Endothelial cell of umbilical vein (primary cell): ENCODE data around the gene MLEC. TPM values are rescaled to one million over a fixed set of nuclear protein-coding genes. Genes with fewer than 3 reads are reported as not detected.

ENCODE experiments used
- BruUV-seq: library from RNA; stranded (reverse); fragments of 400-500 nt; replicated peaks from 2 replicates; lab custom pipeline; 2021; lab: Mats Ljungman, UMichigan
- CTCF ChIA-PET: fragments of 300-600, 350-600 bp; sonication (Branson Sonifier 250); formaldehyde crosslinking; loops from one replicate; lab custom pipeline; 2021; ENCODE audit warnings: antibody characterized with exemption, inconsistent platforms; lab: Charles Lee
- POLR2A ChIA-PET: fragments of 300-600, 350-600 bp; sonication (Branson Sonifier 250); formaldehyde crosslinking; loops from one replicate; lab custom pipeline; 2021; ENCODE audit warnings: antibody characterized with exemption, inconsistent platforms; lab: Charles Lee
- DNase-seq: peaks from one replicate; pipeline ENCODE4 v3.0.0-alpha.2; 2011; ENCODE audit warnings: low read depth, low spot score
- FAIRE-seq: peaks from 2 replicates; lab custom pipeline; 2011; peaks lifted over from hg19 to GRCh38; lab: Jason Lieb, UNC
- H2AFZ ChIP-seq: 2 replicates; pipeline ENCODE4 v1.6.0; 2012; ENCODE audit warnings: low read depth, low read length, control low read depth, inconsistent platforms
- H3K27ac ChIP-seq: 2 replicates; pipeline ENCODE4 v1.5.1; 2011; ENCODE audit warnings: low read depth, mild to moderate bottlenecking, control low read depth, low read length, moderate library complexity; ENCODE audit not compliant: insufficient read depth
- H3K27me3 ChIP-seq, 2 experiments: 2 replicates each; pipeline versions ENCODE4 v1.6.0 to v1.6.1; 2011; ENCODE audit warnings: low read length in 2 of 2, mixed read lengths in 1 of 2; ENCODE audit not compliant: control insufficient read depth in 2 of 2, insufficient read depth in 2 of 2
- H3K36me3 ChIP-seq, 2 experiments: 2 replicates in 1 of 2; 3 replicates in 1 of 2; pipeline ENCODE4 v1.5.1; 2011; ENCODE audit warnings: low read length in 2 of 2, mild to moderate bottlenecking in 1 of 2, moderate library complexity in 1 of 2; ENCODE audit not compliant: control insufficient read depth in 2 of 2, insufficient read depth in 2 of 2; ENCODE audit errors: extremely low read depth in 1 of 2
- H3K4me1 ChIP-seq: 3 replicates; pipeline ENCODE4 v1.5.1; 2011; ENCODE audit warnings: mild to moderate bottlenecking, low read length; ENCODE audit not compliant: control insufficient read depth, insufficient read depth; ENCODE audit errors: extremely low read depth
- H3K4me2 ChIP-seq: 2 replicates; pipeline ENCODE4 v1.6.1; 2011; ENCODE audit warnings: low read length, control low read depth, mixed read lengths; ENCODE audit not compliant: insufficient read depth
- H3K4me3 ChIP-seq, 3 experiments: fragments of 200-600 bp in 1 of 3; sonication (generic), shearing (Covaris generic) in 1 of 3; replicated peaks in 1 of 3; 2 replicates each; pipeline ENCODE4 v1.5.1; 2011 to 2016; ENCODE audit warnings: control low read depth in 3 of 3, low read length in 3 of 3, mild to moderate bottlenecking in 2 of 3, inconsistent platforms in 1 of 3, low read depth in 1 of 3, moderate library complexity in 1 of 3; ENCODE audit not compliant: insufficient read depth in 1 of 3
- H3K79me2 ChIP-seq: 2 replicates; pipeline ENCODE4 v1.6.0; 2012; ENCODE audit warnings: low read length, inconsistent platforms; ENCODE audit not compliant: control insufficient read depth, insufficient read depth
- H3K9ac ChIP-seq: replicated peaks from 2 replicates; pipeline ENCODE3; 2011; ENCODE audit warnings: low read length, control low read depth; ENCODE audit not compliant: insufficient read depth; ENCODE audit errors: extremely low read depth
- H3K9me1 ChIP-seq: replicated peaks from 3 replicates; pipeline ENCODE4 v1.6.0; 2011; ENCODE audit warnings: mild to moderate bottlenecking, low read length; ENCODE audit not compliant: control insufficient read depth, insufficient read depth; ENCODE audit errors: extremely low read depth
- H3K9me3 ChIP-seq: replicated peaks from 2 replicates; pipeline ENCODE4 v1.5.1; 2012; ENCODE audit warnings: low read length, inconsistent platforms; ENCODE audit not compliant: control insufficient read depth, insufficient read depth
- H4K20me1 ChIP-seq: replicated peaks from 2 replicates; pipeline ENCODE3; 2011; ENCODE audit warnings: mild to moderate bottlenecking, low read length; ENCODE audit not compliant: control insufficient read depth, insufficient read depth; ENCODE audit errors: extremely low read depth
- EZH2 ChIP-seq: IDR thresholded peaks from 2 replicates; pipeline ENCODE4 v1.6.1; 2012; ENCODE audit warnings: borderline replicate concordance, low read depth, mild to moderate bottlenecking, moderate library complexity, low read length, inconsistent platforms; ENCODE audit not compliant: severe bottlenecking
- FOS ChIP-seq: IDR thresholded peaks from 2 replicates; pipeline ENCODE4 v1.6.1; 2011; ENCODE audit warnings: mild to moderate bottlenecking, low read length, moderate library complexity, borderline replicate concordance; ENCODE audit not compliant: insufficient read depth
- GATA2 ChIP-seq: IDR thresholded peaks from 2 replicates; pipeline ENCODE4 v1.7.0; 2011; ENCODE audit warnings: low read depth, mild to moderate bottlenecking, moderate library complexity, mixed read lengths, low read length; ENCODE audit not compliant: insufficient read length, insufficient read depth
- JUN ChIP-seq: IDR thresholded peaks from 2 replicates; pipeline ENCODE4 v1.6.1; 2011; ENCODE audit warnings: borderline replicate concordance, low read depth; ENCODE audit not compliant: insufficient read length, insufficient read depth
- MYC ChIP-seq: IDR thresholded peaks from one replicate; pipeline ENCODE4 v1.6.1; 2011; ENCODE audit warnings: mild to moderate bottlenecking, low read depth, low read length
- POLR2A ChIP-seq: IDR thresholded peaks from 2 replicates; pipeline ENCODE4 v1.6.1; 2012; ENCODE audit warnings: low read depth, mild to moderate bottlenecking, control low read depth, low read length
- POLR2AphosphoS5 ChIP-seq: IDR thresholded peaks from 2 replicates; pipeline ENCODE4 v1.6.1; 2012; ENCODE audit warnings: low read depth, mild to moderate bottlenecking, control low read depth, low read length, moderate library complexity; ENCODE audit not compliant: insufficient read depth
- dilution Hi-C: fragments of 300-500 bp; cut with MboI; formaldehyde crosslinking; loops from one replicate; pipeline ENCODE4 v1.15.0; 2019; ENCODE audit warnings: low sequenced_read_pairs; ENCODE audit not compliant: extremely low pct_ligation_motif_present
- intact Hi-C: fragments of 100-400 bp; cut with micrococcal nuclease; formaldehyde crosslinking; loops from one replicate; pipeline ENCODE4 v1.10.0; 2022
- polyA plus RNA-seq, 4 experiments: library from polyadenylated mRNA; depleted of rRNA in 3 of 4; stranded (reverse) in 3 of 4; unstranded in 1 of 4; fragments of >200 nt; gene quantifications; 2 replicates each; pipeline versions ENCODE4 v1.2.1 to v1.2.3, GENCODE V29; 2011 to 2012; ENCODE audit warnings: missing spikeins in 1 of 4
- total RNA-seq: library from RNA; stranded (reverse); gene quantifications from 2 replicates; pipeline ENCODE4 v1.2.3, GENCODE V29; 2021
- TF ChIP-seq, protein P1 (sequence below): IDR thresholded peaks from 2 replicates; pipeline ENCODE4 v1.6.1; 2011; ENCODE audit not compliant: insufficient read depth, insufficient read length
- TF ChIP-seq, protein P2 (sequence below), 2 donors: IDR thresholded peaks; 1 replicate in 1 of 2; 2 replicates in 1 of 2; pipeline ENCODE4 v1.5.1; 2011; ENCODE audit warnings: low read length in 2 of 2, mild to moderate bottlenecking in 2 of 2, moderate library complexity in 2 of 2, control low read depth in 1 of 2, inconsistent platforms in 1 of 2, low read depth in 1 of 2; ENCODE audit not compliant: insufficient read depth in 1 of 2; ENCODE audit errors: extremely low read depth in 1 of 2

MLEC gene
- total and polyA plus RNA-seq, 2 donors (not counting 3 experiments of a cell fraction or from before 2014, with no cell fraction given) = 28.4 to 144 TPM

DNA sequence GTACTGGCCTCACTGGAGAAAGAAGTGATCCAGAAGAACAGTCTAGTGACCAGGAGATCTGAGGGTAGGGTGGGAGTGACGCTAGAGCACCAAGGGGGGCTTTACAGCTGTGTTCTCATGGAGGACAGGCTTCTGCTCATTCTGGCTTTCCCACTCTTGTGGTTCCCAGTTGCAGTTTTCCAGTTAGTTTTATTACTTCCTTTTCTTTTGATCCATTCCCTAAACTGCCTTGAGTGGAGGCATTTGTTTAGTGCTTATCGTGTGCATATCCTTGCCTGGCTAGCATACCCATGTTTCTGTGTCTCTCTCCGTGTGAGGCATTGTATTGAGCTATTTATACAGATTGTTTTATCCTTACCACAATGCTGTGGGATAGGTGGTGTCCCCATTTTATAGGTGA is 4.0 kb downstream of the MLEC start:
- ChIA-PET POLR2A (no interaction called here), CTCF (interaction anchor here (2.7 to 4.1 kb wide), 2 partner anchors 12 to 42 kb away, joined by 8 to 24 read pairs; no protein-coding TSS in a partner anchor)
- no peaks in the 10 kb centered on the region for H3K9me3 ChIP-seq
- dilution Hi-C loops = no loop called here
- H4K20me1 ChIP-seq = no peaks in the 10 kb centered on the region
- no peak for TF ChIP-seq POLR2AphosphoS5
- TF ChIP-seq FOS = no peak
- no peak for TF ChIP-seq JUN
- no peak for TF ChIP-seq EZH2
- no peak overlapping the region for H3K4me3 ChIP-seq
- no peak overlapping the region for H2AFZ ChIP-seq
- no peak for DNase-seq
- intact Hi-C loops = no loop called here
- H3K9ac ChIP-seq = no peak overlapping the region
- H3K27ac ChIP-seq = no peak overlapping the region
- peaks cover 60% of the 10 kb centered on the region for H3K79me2 ChIP-seq
- FAIRE-seq = no peak
- no peaks in the 10 kb centered on the region for H3K27me3 ChIP-seq
- no peaks in the 10 kb centered on the region for H3K9me1 ChIP-seq
- no peak overlapping the region for H3K4me2 ChIP-seq
- peaks cover 33% of the 10 kb centered on the region for H3K4me1 ChIP-seq
- BruUV-seq = no TSS peak
- H3K36me3 ChIP-seq = peaks cover 14 to 15% of the 10 kb centered on the region in 2 experiments

DNA sequence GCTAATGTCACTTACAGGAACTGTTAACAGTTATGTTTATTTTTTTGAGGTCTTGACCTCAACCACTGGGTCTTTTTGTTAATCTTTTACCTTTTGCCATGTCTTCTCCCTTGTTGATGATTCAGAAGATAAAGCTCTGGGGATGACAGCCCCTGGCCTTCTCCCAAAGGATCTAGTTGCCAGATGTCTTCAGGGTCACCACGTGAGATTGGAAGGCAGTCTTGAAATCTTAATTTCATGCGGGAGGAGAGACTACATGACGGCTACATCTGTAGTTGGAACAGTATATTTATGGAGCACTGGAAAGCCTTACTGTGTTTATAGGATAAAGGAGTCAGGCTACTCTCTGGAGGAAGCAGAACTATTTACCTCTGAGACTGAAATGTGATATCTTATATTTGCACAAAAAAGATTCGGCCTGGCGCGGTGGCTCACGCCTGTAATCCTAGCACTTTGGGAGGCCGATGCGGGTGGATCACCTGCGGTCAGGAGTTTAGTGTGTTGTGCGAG is 5.6 kb downstream of the MLEC start:
- CTCF ChIA-PET = interaction anchor here (1.1 to 4.1 kb wide), 2 partner anchors 9 to 44 kb away, joined by 3 to 24 read pairs; no protein-coding TSS in a partner anchor

More for the DNA sequence above, 5.6 kb downstream of the MLEC start:
- peaks cover 55% of the 10 kb centered on the region for H3K79me2 ChIP-seq
- H2AFZ ChIP-seq = no peak overlapping the region
- DNase-seq (no peak), FAIRE-seq (no peak)
- intact Hi-C loops = no loop called here
- peaks cover 32% of the 10 kb centered on the region for H3K4me1 ChIP-seq
- no peak overlapping the region for H3K4me2 ChIP-seq
- H3K27ac ChIP-seq = no peak overlapping the region
- BruUV-seq = no TSS peak
- H4K20me1 ChIP-seq = no peaks in the 10 kb centered on the region
- H3K9ac ChIP-seq = no peak overlapping the region
- H3K4me3 ChIP-seq = no peak overlapping the region
- no peaks in the 10 kb centered on the region for H3K9me3 ChIP-seq
- dilution Hi-C loops = no loop called here
- TF ChIP-seq, protein P1, sequence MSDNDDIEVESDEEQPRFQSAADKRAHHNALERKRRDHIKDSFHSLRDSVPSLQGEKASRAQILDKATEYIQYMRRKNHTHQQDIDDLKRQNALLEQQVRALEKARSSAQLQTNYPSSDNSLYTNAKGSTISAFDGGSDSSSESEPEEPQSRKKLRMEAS = no peak
- no peak for TF ChIP-seq EZH2
- TF ChIP-seq POLR2AphosphoS5 = no peak
- no peak for TF ChIP-seq FOS
- TF ChIP-seq MYC = no peak
- TF ChIP-seq GATA2 = no peak
- no peak for TF ChIP-seq POLR2A
- TF ChIP-seq JUN = no peak
- TF ChIP-seq, protein P2, sequence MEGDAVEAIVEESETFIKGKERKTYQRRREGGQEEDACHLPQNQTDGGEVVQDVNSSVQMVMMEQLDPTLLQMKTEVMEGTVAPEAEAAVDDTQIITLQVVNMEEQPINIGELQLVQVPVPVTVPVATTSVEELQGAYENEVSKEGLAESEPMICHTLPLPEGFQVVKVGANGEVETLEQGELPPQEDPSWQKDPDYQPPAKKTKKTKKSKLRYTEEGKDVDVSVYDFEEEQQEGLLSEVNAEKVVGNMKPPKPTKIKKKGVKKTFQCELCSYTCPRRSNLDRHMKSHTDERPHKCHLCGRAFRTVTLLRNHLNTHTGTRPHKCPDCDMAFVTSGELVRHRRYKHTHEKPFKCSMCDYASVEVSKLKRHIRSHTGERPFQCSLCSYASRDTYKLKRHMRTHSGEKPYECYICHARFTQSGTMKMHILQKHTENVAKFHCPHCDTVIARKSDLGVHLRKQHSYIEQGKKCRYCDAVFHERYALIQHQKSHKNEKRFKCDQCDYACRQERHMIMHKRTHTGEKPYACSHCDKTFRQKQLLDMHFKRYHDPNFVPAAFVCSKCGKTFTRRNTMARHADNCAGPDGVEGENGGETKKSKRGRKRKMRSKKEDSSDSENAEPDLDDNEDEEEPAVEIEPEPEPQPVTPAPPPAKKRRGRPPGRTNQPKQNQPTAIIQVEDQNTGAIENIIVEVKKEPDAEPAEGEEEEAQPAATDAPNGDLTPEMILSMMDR (IDR thresholded peaks at IDR 0.05; ENCODE audit: extremely low read depth in 1 of 2, insufficient read depth in 1 of 2, low read depth in 1 of 2, low read length in 2 of 2) = no peak
- H3K9me1 ChIP-seq = no peaks in the 10 kb centered on the region
- no peaks in the 10 kb centered on the region for H3K27me3 ChIP-seq
- POLR2A ChIA-PET = no interaction called here
- peaks cover 20 to 21% of the 10 kb centered on the region in 2 experiments for H3K36me3 ChIP-seq
